ENCODE results near the gene RHEB.
"Not testable (repeated sequence)": the region's sequence is repeated elsewhere in the genome, so short reads cannot be mapped to it uniquely, and the experiment has no call there.

The RHEB gene

GRCh38 chr7:151519765-151520418, at the start of gene RHEB:
Gene RHEB, minus strand, starts transcription at chr7:151519895. Its CDS starts 384 bp downstream, at chr7:151519511.
- peak; percentile 96 to 99 (median 98) for DNase-seq

- no peak for DNase-seq
Observed at GRCh38 chr7:151566897-151567320, 47.2 kb upstream of the RHEB start.

- no peak for DNase-seq
Observed at GRCh38 chr7:151565541-151565940, 45.8 kb upstream of the RHEB start.

- no peak for DNase-seq
Observed at GRCh38 chr7:151560243-151560642, 40.5 kb upstream of the RHEB start.

GRCh38 chr7:151559557-151560183, 40.0 kb upstream of the RHEB start:
- DNase-seq: no peak

- no peak for DNase-seq
Observed at GRCh38 chr7:151558575-151558974, 38.9 kb upstream of the RHEB start.

GRCh38 chr7:151556592-151556991, 36.9 kb upstream of the RHEB start:
- no peak for DNase-seq

GRCh38 chr7:151553356-151553755, 33.7 kb upstream of the RHEB start:
- no peak for DNase-seq

- DNase-seq: no peak
Observed at GRCh38 chr7:151552352-151553028, 32.8 kb upstream of the RHEB start.

- DNase-seq: no peak
Observed at GRCh38 chr7:151551820-151552219, 32.1 kb upstream of the RHEB start.

- DNase-seq: no peak
Observed at GRCh38 chr7:151550656-151551286, 31.1 kb upstream of the RHEB start.

GRCh38 chr7:151549644-151550043, 29.9 kb upstream of the RHEB start:
- DNase-seq: no peak

GRCh38 chr7:151549083-151549482, 29.4 kb upstream of the RHEB start:
- no peak for DNase-seq

- no peak for DNase-seq
Observed at GRCh38 chr7:151544183-151544582, 24.5 kb upstream of the RHEB start.

- no peak for DNase-seq
Observed at GRCh38 chr7:151542606-151543130, 23.0 kb upstream of the RHEB start.

- DNase-seq: no peak
Observed at GRCh38 chr7:151541709-151542499, 22.2 kb upstream of the RHEB start.

- DNase-seq: no peak
Observed at GRCh38 chr7:151540146-151540545, 20.5 kb upstream of the RHEB start.

- no peak for DNase-seq
Observed at GRCh38 chr7:151539088-151539671, 19.5 kb upstream of the RHEB start.

- DNase-seq: no peak
Observed at GRCh38 chr7:151537818-151538561, 18.3 kb upstream of the RHEB start.

- DNase-seq: not testable (repeated sequence)
Observed at GRCh38 chr7:151536178-151536577, 16.5 kb upstream of the RHEB start.

- DNase-seq: no peak
Observed at GRCh38 chr7:151529842-151530241, 10.1 kb upstream of the RHEB start.
